Esophagus muscularis mucosa (tissue), 4 donors: ENCODE measurements around the gene CNST.

ENCODE experiments used
- CTCF ChIP-seq, 3 experiments: fragments of 200-600 bp in 2 of 3; fragments of 450-650 bp in 1 of 3; sonication (generic) in 2 of 3; IDR thresholded peaks; one replicate each; pipeline ENCODE4 v1.5.1; 2017 to 2019; ENCODE audit warnings: antibody characterized with exemption in 3 of 3, mild to moderate bottlenecking in 2 of 3, moderate library complexity in 1 of 3
- EP300 ChIP-seq: sonication (generic); formaldehyde crosslinking; IDR thresholded peaks from one replicate; pipeline ENCODE4 v1.6.1; 2017; ENCODE audit warnings: antibody characterized with exemption
- POLR2A ChIP-seq: fragments of 450-650 bp; IDR thresholded peaks from one replicate; pipeline ENCODE4 v1.6.1; 2017; ENCODE audit warnings: antibody characterized with exemption, moderate library complexity, mild to moderate bottlenecking, low read depth
- POLR2AphosphoS5 ChIP-seq, 2 donors: sonication (generic); formaldehyde crosslinking; IDR thresholded peaks; one replicate each; pipeline ENCODE4 v1.6.1; 2017; ENCODE audit warnings: antibody characterized with exemption in 2 of 2

GRCh38 chr1:246687002-246687401 is 120.7 kb downstream of the CNST start:
- TF ChIP-seq POLR2A (no peak), CTCF (IDR thresholded peaks at IDR 0.05) (no peak), EP300 (no peak), POLR2AphosphoS5 (IDR thresholded peaks at IDR 0.05) (no peak)
